Measurements from ENCODE around the gene METTL25.

METTL25 gene

DNA sequence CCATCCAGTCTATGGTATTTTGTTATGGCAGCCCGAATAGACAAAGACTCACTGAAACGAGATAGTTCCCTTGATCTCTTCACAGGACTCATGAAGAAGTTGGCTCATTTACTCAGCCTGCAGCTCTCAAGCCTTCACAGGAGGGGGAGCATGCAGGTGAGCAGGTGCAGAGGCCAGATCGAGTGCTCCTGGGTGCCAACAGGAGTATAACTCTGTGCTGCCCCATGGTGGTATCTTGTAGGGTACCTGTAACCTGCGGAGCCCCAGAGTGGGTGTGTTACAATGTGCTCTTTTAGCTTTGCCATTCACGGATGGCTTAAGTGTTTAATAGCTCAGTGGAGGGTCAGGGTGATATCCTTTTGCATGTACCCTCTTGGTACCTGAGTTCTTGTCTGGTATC is 159.5 kb downstream of the METTL25 start:
- no peak overlapping the region for H3K9ac ChIP-seq (ENCODE audit: low read depth, low read length, poor library complexity, severe bottlenecking)
- no peak for TF ChIP-seq EZH2phosphoT487 (IDR thresholded peaks at IDR 0.05; ENCODE audit: borderline replicate concordance)
- TF ChIP-seq, protein P1, sequence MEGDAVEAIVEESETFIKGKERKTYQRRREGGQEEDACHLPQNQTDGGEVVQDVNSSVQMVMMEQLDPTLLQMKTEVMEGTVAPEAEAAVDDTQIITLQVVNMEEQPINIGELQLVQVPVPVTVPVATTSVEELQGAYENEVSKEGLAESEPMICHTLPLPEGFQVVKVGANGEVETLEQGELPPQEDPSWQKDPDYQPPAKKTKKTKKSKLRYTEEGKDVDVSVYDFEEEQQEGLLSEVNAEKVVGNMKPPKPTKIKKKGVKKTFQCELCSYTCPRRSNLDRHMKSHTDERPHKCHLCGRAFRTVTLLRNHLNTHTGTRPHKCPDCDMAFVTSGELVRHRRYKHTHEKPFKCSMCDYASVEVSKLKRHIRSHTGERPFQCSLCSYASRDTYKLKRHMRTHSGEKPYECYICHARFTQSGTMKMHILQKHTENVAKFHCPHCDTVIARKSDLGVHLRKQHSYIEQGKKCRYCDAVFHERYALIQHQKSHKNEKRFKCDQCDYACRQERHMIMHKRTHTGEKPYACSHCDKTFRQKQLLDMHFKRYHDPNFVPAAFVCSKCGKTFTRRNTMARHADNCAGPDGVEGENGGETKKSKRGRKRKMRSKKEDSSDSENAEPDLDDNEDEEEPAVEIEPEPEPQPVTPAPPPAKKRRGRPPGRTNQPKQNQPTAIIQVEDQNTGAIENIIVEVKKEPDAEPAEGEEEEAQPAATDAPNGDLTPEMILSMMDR (conservative IDR thresholded peaks at IDR 0.05; ENCODE audit: low read length): no peak
- H3K4me3 ChIP-seq (ENCODE audit: low read length, poor library complexity, severe bottlenecking): no peak overlapping the region
- H3K79me2 ChIP-seq (ENCODE audit: insufficient read depth, low read length): no peaks in the 10 kb centered on the region
- H3F3A ChIP-seq (ENCODE audit: low read depth): no peaks in the 10 kb centered on the region
- no peak overlapping the region for H2AFZ ChIP-seq (ENCODE audit: low read length)
- no peaks in the 10 kb centered on the region for H4K20me1 ChIP-seq (ENCODE audit: insufficient read depth, low read length, poor library complexity, severe bottlenecking)
- no peaks in the 10 kb centered on the region for H3K9me2 ChIP-seq (replicated peaks; ENCODE audit: low read depth, low read length)
- no peaks in the 10 kb centered on the region for H3K27me3 ChIP-seq (ENCODE audit: insufficient read depth, low read length, poor library complexity, severe bottlenecking)
- H3K4me2 ChIP-seq (ENCODE audit: low read depth, low read length, poor library complexity, severe bottlenecking): no peak overlapping the region
- no peaks in the 10 kb centered on the region for H3K4me1 ChIP-seq (ENCODE audit: insufficient read depth, low read length, poor library complexity, severe bottlenecking)
- H3K9me3 ChIP-seq (ENCODE audit: insufficient read depth, low read depth, low read length): no peaks in the 10 kb centered on the region
- H3K36me3 ChIP-seq (ENCODE audit: insufficient read depth, low read length): no peaks in the 10 kb centered on the region

DNA sequence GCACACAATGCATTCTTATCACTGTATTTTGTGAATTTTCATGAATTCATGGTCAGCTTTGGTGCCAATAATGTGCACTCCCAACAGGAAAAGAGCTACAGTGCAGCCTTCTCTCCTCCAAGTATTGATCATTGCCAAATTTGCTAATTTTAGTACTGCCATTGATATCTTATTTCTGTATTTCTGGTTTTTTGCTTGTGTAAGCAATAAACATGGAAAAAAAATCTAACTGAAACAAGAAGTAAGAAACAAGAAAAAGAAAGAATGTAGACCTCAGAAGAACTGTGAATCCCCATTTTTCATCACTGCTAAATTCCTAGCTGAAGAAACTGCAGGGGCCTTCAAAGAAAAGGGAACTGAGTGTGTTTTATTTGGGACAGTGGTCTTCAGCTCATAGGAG is 161.2 kb downstream of the METTL25 start:
- TF ChIP-seq EZH2phosphoT487 (IDR thresholded peaks at IDR 0.05; ENCODE audit: borderline replicate concordance): no peak
- TF ChIP-seq, protein P1 (conservative IDR thresholded peaks at IDR 0.05; ENCODE audit: low read length): no peak
- H3K4me3 ChIP-seq (ENCODE audit: low read length, poor library complexity, severe bottlenecking): no peak overlapping the region
- no peaks in the 10 kb centered on the region for H4K20me1 ChIP-seq (ENCODE audit: insufficient read depth, low read length, poor library complexity, severe bottlenecking)
- H3K79me2 ChIP-seq (ENCODE audit: insufficient read depth, low read length): no peaks in the 10 kb centered on the region
- no peaks in the 10 kb centered on the region for H3F3A ChIP-seq (ENCODE audit: low read depth)
- no peak overlapping the region for H2AFZ ChIP-seq (ENCODE audit: low read length)
- H3K4me2 ChIP-seq (ENCODE audit: low read depth, low read length, poor library complexity, severe bottlenecking): no peak overlapping the region
- no peaks in the 10 kb centered on the region for H3K36me3 ChIP-seq (ENCODE audit: insufficient read depth, low read length)
- H3K9me2 ChIP-seq (replicated peaks; ENCODE audit: low read depth, low read length): no peaks in the 10 kb centered on the region
- no peaks in the 10 kb centered on the region for H3K27me3 ChIP-seq (ENCODE audit: insufficient read depth, low read length, poor library complexity, severe bottlenecking)
- H3K9me3 ChIP-seq (ENCODE audit: insufficient read depth, low read depth, low read length): no peaks in the 10 kb centered on the region
- H3K4me1 ChIP-seq (ENCODE audit: insufficient read depth, low read length, poor library complexity, severe bottlenecking): no peaks in the 10 kb centered on the region
- H3K9ac ChIP-seq (ENCODE audit: low read depth, low read length, poor library complexity, severe bottlenecking): no peak overlapping the region

DNA sequence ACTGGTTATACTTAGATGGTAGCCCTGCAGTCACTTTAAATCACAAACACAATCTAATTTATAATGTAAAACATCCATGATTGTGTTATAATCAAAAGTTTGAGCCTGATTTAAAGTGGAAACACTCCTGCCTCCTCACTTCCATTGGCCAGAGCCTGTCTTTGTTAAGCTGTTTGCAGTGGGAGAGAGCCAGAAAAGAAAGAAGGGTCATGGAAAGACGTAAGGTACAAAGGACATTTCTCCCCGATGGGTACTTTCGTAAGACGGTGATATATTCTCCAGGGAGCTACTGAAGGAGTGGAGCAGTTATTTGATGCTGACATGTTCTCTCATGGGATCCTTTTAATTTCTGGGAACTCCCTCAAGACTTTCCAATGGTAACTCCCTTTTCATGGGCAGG is 164.0 kb downstream of the METTL25 start:
- Histone ChIP-seq H3K4me2 (ENCODE audit: low read depth, low read length, poor library complexity, severe bottlenecking) (no peak overlapping the region), H3K27me3 (ENCODE audit: insufficient read depth, low read length, poor library complexity, severe bottlenecking) (no peaks in the 10 kb centered on the region), H3K9me3 (ENCODE audit: insufficient read depth, low read depth, low read length) (no peaks in the 10 kb centered on the region), H3K9me2 (replicated peaks; ENCODE audit: low read depth, low read length) (no peaks in the 10 kb centered on the region), H4K20me1 (ENCODE audit: insufficient read depth, low read length, poor library complexity, severe bottlenecking) (no peaks in the 10 kb centered on the region), H3K36me3 (ENCODE audit: insufficient read depth, low read length) (no peaks in the 10 kb centered on the region), H3K4me1 (ENCODE audit: insufficient read depth, low read length, poor library complexity, severe bottlenecking) (no peaks in the 10 kb centered on the region), H2AFZ (ENCODE audit: low read length) (no peak overlapping the region), H3K79me2 (ENCODE audit: insufficient read depth, low read length) (no peaks in the 10 kb centered on the region), H3K9ac (ENCODE audit: low read depth, low read length, poor library complexity, severe bottlenecking) (no peak overlapping the region), H3F3A (ENCODE audit: low read depth) (no peaks in the 10 kb centered on the region), H3K4me3 (ENCODE audit: low read length, poor library complexity, severe bottlenecking) (no peak overlapping the region)
- TF ChIP-seq EZH2phosphoT487 (IDR thresholded peaks at IDR 0.05; ENCODE audit: borderline replicate concordance): no peak
- TF ChIP-seq, protein P1 (conservative IDR thresholded peaks at IDR 0.05; ENCODE audit: low read length): no peak

Measured in Loucy (cell line).